LNCaP clone FGC (cell line): Measurements from ENCODE around the gene IFNA14.
"Not testable (repeated sequence)": the region's sequence is repeated elsewhere in the genome, so short reads cannot be mapped to it uniquely, and the experiment has no call there.

Experiments
- DNase-seq: peaks from one replicate; pipeline ENCODE4 v3.0.0-alpha.2; 2011; ENCODE audit warnings: low read depth
- H3K4me3 ChIP-seq: 2 replicates; pipeline ENCODE4 v1.5.1; 2011; ENCODE audit warnings: mild to moderate bottlenecking, low read depth, low read length, control low read depth
- TF ChIP-seq, protein P1 (sequence below): IDR thresholded peaks from 2 replicates; pipeline ENCODE4 v1.5.1; 2012; ENCODE audit warnings: mild to moderate bottlenecking; ENCODE audit not compliant: control insufficient read depth, insufficient read depth; ENCODE audit errors: extremely low read depth

Gene IFNA14

DNA sequence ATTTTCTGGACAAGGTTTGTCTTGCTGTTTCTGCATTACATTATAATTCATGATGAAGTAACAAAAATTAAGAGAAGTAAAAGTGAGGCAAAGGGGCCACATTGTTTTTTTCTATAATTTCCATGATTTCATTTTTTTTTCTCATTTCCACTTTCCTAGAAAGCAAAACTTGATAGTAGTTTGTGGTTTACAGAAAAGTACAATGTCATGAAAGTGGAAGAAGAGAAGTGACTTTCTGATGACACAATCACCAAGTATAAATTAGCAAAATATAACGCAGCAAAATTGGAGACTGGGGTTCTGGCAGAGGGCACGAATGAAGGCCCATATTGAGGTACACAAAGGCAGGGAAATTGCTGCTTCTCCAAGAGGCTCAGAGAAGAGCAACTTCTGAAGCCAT, 5.0 kb upstream of the IFNA14 start:
- H3K4me3 ChIP-seq = no peak overlapping the region
- TF ChIP-seq, protein P1, sequence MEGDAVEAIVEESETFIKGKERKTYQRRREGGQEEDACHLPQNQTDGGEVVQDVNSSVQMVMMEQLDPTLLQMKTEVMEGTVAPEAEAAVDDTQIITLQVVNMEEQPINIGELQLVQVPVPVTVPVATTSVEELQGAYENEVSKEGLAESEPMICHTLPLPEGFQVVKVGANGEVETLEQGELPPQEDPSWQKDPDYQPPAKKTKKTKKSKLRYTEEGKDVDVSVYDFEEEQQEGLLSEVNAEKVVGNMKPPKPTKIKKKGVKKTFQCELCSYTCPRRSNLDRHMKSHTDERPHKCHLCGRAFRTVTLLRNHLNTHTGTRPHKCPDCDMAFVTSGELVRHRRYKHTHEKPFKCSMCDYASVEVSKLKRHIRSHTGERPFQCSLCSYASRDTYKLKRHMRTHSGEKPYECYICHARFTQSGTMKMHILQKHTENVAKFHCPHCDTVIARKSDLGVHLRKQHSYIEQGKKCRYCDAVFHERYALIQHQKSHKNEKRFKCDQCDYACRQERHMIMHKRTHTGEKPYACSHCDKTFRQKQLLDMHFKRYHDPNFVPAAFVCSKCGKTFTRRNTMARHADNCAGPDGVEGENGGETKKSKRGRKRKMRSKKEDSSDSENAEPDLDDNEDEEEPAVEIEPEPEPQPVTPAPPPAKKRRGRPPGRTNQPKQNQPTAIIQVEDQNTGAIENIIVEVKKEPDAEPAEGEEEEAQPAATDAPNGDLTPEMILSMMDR = no peak
- no peak for DNase-seq

- DNase-seq, H3K4me3 ChIP-seq: not testable (repeated sequence)
These were observed 3.5 kb downstream of the IFNA14 start for GRCh38 chr9:21236360-21236714.

DNA sequence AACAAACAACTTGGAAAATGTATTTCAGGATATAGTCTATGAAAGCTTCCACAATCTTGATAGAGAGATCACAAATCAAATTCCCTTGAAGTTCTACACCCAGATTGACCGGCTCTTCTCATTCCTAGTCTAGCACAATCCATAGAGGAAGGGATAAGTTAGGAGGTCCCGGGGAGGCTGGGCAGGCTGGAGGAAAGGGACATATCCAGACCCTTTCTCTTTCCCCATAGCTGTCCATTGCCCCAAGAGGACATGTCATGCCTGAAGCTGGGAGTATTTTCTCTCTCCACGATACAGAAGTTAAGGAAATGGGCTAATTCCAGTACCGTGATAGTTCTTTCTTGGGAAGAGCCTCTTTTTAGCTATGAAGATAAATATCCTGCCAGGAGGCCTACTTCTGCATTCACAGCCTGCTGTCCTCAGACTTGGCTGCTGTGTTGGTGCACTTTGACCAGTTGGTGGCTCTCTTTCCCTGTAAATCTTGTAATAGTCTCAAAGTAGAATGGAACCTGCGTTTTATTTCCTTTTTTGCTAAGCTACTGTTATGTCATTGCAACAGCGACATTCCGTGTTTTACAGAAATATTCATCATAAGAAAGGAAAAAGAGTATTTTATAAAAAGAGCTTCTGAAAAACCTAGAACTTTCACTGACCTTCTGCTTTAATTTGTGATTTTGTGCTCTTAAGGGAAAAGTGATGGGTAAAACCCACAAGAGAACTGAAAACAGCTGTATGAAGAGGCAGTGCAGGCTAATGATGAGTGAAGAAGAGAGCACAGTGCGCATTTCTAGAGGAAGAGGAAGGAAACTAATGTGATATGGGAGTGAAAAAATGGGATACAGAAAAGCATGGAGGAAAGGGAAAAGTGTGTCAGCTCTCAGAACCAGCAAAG, 4.1 kb downstream of the IFNA14 start:
- peak; percentile 15 for DNase-seq
- TF ChIP-seq, protein P1 = peak; percentile 75
- H3K4me3 ChIP-seq = not testable (repeated sequence)

- no peak overlapping the region for H3K4me3 ChIP-seq
These were observed 5.6 kb downstream of the IFNA14 start for GRCh38 chr9:21234153-21234687.

DNA sequence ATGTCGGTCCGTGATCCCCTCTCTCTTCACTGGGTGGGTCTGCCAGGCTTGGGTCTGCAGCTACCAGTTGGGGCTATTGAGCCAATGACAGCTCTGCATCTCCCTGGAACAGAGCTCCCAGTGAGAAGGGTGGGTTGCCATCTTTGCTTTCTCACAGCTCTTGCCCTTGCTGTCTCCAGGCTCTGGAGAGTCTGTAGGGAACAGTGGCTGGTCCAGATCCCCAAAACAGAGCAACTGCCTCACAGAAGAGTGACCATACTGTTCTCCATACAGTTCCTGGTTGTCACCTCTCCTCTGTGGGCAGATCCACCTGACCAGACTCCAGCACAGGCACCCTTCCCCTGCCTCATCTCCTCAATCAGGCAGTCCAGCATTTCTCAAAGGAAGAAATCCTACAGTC, 6.5 kb downstream of the IFNA14 start:
- no peak for DNase-seq
- H3K4me3 ChIP-seq = no peak overlapping the region
- TF ChIP-seq, protein P1 = no peak

More at GRCh38 chr9:21234153-21234687, 5.6 kb downstream of the IFNA14 start:
- DNase-seq = no peak
- TF ChIP-seq, protein P1 = no peak

DNA sequence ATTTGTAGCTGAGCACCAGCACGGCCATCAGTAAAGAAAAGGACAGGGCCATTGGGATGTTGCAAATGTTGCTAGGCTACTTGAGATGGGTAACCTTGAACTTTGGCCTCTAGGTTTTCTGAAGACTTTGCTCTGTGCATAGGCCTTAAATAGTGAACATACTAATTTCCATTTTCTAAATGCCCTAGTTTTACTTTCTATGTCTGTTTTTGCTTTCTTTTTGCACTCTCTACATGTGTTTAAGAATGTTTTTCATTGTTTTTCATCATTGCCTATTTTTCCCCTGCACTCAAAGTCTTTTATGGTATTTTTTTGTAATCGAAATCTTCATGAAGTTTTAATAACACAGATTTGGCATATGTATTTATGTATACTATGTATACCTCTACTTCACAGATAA, 11.7 kb downstream of the IFNA14 start, which contains the start of gene IFNA17:
Gene IFNA17 (minus strand): TSS at position 101 of the 400 bp plus-strand sequence. CDS start 49 bp downstream, at position 52.
- DNase-seq = no peak
- H3K4me3 ChIP-seq = no peak within 1 kb of the TSS

GRCh38 chr9:21217211-21217610, 22.6 kb downstream of the IFNA14 start, which contains the start of gene IFNA16:
TSS of gene IFNA16 (minus strand) at chr9:21217311. CDS start at chr9:21217305, 6 bp downstream.
- DNase-seq, H3K4me3 ChIP-seq: not testable (repeated sequence)

More for the DNA sequence above, 11.7 kb downstream of the IFNA14 start, which contains the start of gene IFNA17:
- TF ChIP-seq, protein P1 = no peak
